Glutamatergic neuron (in vitro differentiated cells): ENCODE measurements around the gene NMNAT2. TPM values are rescaled to one million over a fixed set of nuclear protein-coding genes. Genes with fewer than 3 reads are reported as not detected.

ENCODE experiments used
- DNase-seq: peaks from one replicate; pipeline ENCODE4 v3.0.0; 2022
- H3K27ac Mint-ChIP-seq: one replicate; pipeline ENCODE4 v1.8.0; 2020; ENCODE audit warnings: mild to moderate bottlenecking, mixed read lengths, inconsistent platforms; ENCODE audit not compliant: unreplicated experiment
- H3K27me3 Mint-ChIP-seq: one replicate; pipeline ENCODE4 v1.8.0; 2020; ENCODE audit warnings: mild to moderate bottlenecking, moderate library complexity, mixed read lengths, inconsistent platforms; ENCODE audit not compliant: unreplicated experiment
- H3K36me3 Mint-ChIP-seq: one replicate; pipeline ENCODE4 v1.8.0; 2020; ENCODE audit warnings: mild to moderate bottlenecking, mixed read lengths, inconsistent platforms; ENCODE audit not compliant: unreplicated experiment
- H3K4me1 Mint-ChIP-seq: one replicate; pipeline ENCODE4 v1.8.0; 2020; ENCODE audit warnings: mild to moderate bottlenecking, low read depth, mixed read lengths, inconsistent platforms; ENCODE audit not compliant: unreplicated experiment
- H3K4me3 Mint-ChIP-seq: one replicate; pipeline ENCODE4 v1.8.0; 2020; ENCODE audit warnings: mild to moderate bottlenecking, mixed read lengths, inconsistent platforms; ENCODE audit not compliant: unreplicated experiment
- H3K9me3 Mint-ChIP-seq: one replicate; pipeline ENCODE4 v1.8.0; 2020; ENCODE audit warnings: mild to moderate bottlenecking, moderate library complexity, mixed read lengths, inconsistent platforms; ENCODE audit not compliant: unreplicated experiment
- total RNA-seq: library from RNA; stranded (reverse); fragmentation: NEBNext Ultra II Directional; extraction: Animal tissue kit (Norgen Biotek cat#: 25700); gene quantifications from one replicate; pipeline ENCODE4 v1.2.1, GENCODE V29; 2021; ENCODE audit not compliant: unreplicated experiment
- TF ChIP-seq, protein P1 (sequence below): fragments of 200-600 bp; sonication (generic); IDR thresholded peaks from one replicate; pipeline ENCODE4 v1.5.0; 2021; ENCODE audit not compliant: partially characterized antibody, unreplicated experiment

Gene NMNAT2
- total RNA-seq, 1 donor from 2014 or later: 76.4 TPM

- H3K9me3 Mint-ChIP-seq: peaks cover 1% of the 10 kb centered on the region
- no peak overlapping the region for H3K4me3 Mint-ChIP-seq
- TF ChIP-seq, protein P1, sequence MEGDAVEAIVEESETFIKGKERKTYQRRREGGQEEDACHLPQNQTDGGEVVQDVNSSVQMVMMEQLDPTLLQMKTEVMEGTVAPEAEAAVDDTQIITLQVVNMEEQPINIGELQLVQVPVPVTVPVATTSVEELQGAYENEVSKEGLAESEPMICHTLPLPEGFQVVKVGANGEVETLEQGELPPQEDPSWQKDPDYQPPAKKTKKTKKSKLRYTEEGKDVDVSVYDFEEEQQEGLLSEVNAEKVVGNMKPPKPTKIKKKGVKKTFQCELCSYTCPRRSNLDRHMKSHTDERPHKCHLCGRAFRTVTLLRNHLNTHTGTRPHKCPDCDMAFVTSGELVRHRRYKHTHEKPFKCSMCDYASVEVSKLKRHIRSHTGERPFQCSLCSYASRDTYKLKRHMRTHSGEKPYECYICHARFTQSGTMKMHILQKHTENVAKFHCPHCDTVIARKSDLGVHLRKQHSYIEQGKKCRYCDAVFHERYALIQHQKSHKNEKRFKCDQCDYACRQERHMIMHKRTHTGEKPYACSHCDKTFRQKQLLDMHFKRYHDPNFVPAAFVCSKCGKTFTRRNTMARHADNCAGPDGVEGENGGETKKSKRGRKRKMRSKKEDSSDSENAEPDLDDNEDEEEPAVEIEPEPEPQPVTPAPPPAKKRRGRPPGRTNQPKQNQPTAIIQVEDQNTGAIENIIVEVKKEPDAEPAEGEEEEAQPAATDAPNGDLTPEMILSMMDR: no peak
- no peaks in the 10 kb centered on the region for H3K4me1 Mint-ChIP-seq
- no peak overlapping the region for H3K27ac Mint-ChIP-seq
- no peaks in the 10 kb centered on the region for H3K27me3 Mint-ChIP-seq
- H3K36me3 Mint-ChIP-seq: no peaks in the 10 kb centered on the region
- no peak for DNase-seq
Observed at GRCh38 chr1:183460596-183460995, 42.4 kb upstream of the NMNAT2 start.

GRCh38 chr1:183457449-183457848 is 39.3 kb upstream of the NMNAT2 start:
- H3K4me1 Mint-ChIP-seq: no peaks in the 10 kb centered on the region
- no peaks in the 10 kb centered on the region for H3K9me3 Mint-ChIP-seq
- no peak overlapping the region for H3K27ac Mint-ChIP-seq
- H3K36me3 Mint-ChIP-seq: no peaks in the 10 kb centered on the region
- H3K27me3 Mint-ChIP-seq: no peaks in the 10 kb centered on the region
- TF ChIP-seq, protein P1: no peak
- DNase-seq: no peak
- no peak overlapping the region for H3K4me3 Mint-ChIP-seq

- no peak overlapping the region for H3K4me3 Mint-ChIP-seq
- no peaks in the 10 kb centered on the region for H3K9me3 Mint-ChIP-seq
- DNase-seq: no peak
- no peaks in the 10 kb centered on the region for H3K27me3 Mint-ChIP-seq
- no peaks in the 10 kb centered on the region for H3K36me3 Mint-ChIP-seq
- TF ChIP-seq, protein P1: no peak
- H3K4me1 Mint-ChIP-seq: no peaks in the 10 kb centered on the region
- H3K27ac Mint-ChIP-seq: no peak overlapping the region
Observed at GRCh38 chr1:183456826-183457225, 38.6 kb upstream of the NMNAT2 start.

DNA sequence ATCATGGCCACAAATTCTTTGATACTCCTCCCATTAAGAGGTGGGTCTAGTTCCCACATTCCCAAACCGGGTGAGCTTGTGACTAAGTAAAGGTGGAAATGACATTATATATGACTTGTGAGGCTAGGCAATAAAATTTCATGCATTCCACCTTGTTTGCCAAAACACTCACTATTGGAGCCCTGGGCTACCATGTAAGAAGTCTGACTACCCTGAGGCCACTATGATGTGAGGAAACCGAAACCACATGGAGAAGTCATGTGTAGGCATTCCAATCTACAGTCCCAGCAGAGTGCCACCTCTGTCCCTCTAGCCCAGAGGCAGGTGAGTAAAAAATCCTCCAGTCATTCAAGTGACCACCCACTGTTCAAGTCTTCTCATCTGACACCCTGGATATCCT is 36.2 kb upstream of the NMNAT2 start:
- TF ChIP-seq, protein P1: no peak
- DNase-seq: no peak
- no peak overlapping the region for H3K27ac Mint-ChIP-seq
- H3K36me3 Mint-ChIP-seq: peaks cover 4% of the 10 kb centered on the region
- no peaks in the 10 kb centered on the region for H3K9me3 Mint-ChIP-seq
- H3K27me3 Mint-ChIP-seq: peaks cover 4% of the 10 kb centered on the region
- H3K4me1 Mint-ChIP-seq: no peaks in the 10 kb centered on the region
- H3K4me3 Mint-ChIP-seq: no peak overlapping the region

DNA sequence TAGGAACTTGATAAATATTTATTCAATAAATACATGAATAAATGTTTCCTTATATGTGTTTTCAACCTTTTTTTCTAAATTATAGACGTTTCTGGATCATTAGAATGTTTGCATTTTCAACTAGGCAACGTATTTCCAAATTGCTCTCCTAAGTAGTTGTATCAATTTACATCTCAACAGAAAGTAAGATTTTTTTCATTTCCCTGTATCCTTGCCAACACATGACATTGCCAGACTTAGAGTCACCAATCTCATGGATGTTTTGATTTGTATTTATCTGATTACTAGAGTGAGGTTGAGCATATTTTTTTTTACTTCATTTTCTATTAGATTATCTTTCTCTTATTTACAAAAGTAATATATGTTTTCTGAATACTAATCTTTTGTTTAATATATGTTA is 31.9 kb upstream of the NMNAT2 start:
- no peak for DNase-seq
- Mint-ChIP-seq H3K27ac (no peak overlapping the region), H3K4me3 (no peak overlapping the region), H3K27me3 (peaks cover 4% of the 10 kb centered on the region), H3K9me3 (no peaks in the 10 kb centered on the region), H3K36me3 (peaks cover 4% of the 10 kb centered on the region), H3K4me1 (peaks cover under 1% of the 10 kb centered on the region)
- TF ChIP-seq, protein P1: no peak
